Activated CD4-positive, alpha-beta T cell treated with anti-CD3 and anti-CD28 coated beads, Interleukin-2, amount 10 ng/mL, durations not matched to agents 7 days and 5 days (primary cell): ENCODE results near the gene GAK. TPM values are rescaled to one million over a fixed set of nuclear protein-coding genes. Genes with fewer than 3 reads are reported as not detected.

Source experiments
- CTCF ChIA-PET: fragments of 350-600 bp; sonication (Branson Sonifier 250); formaldehyde crosslinking; loops from one replicate; lab custom pipeline; 2021; ENCODE audit warnings: antibody characterized with exemption; lab: Charles Lee
- POLR2A ChIA-PET: fragments of 350-600 bp; sonication (Branson Sonifier 250); formaldehyde crosslinking; loops from one replicate; lab custom pipeline; 2021; ENCODE audit warnings: antibody characterized with exemption; lab: Charles Lee
- DNase-seq: peaks from one replicate; pipeline ENCODE4 v3.0.0-alpha.2; 2020
- H3K27ac Mint-ChIP-seq: one replicate; pipeline ENCODE4 v1.8.0; 2021; ENCODE audit warnings: mild to moderate bottlenecking, moderate library complexity, mixed read lengths
- H3K27me3 Mint-ChIP-seq: one replicate; pipeline ENCODE4 v1.8.0; 2021; ENCODE audit warnings: mixed read lengths
- H3K36me3 Mint-ChIP-seq: one replicate; pipeline ENCODE4 v1.8.0; 2021; ENCODE audit warnings: low read depth, mixed read lengths
- H3K4me1 Mint-ChIP-seq: one replicate; pipeline ENCODE4 v1.8.0; 2021; ENCODE audit warnings: mixed read lengths
- H3K4me3 Mint-ChIP-seq: one replicate; pipeline ENCODE4 v1.8.0; 2021; ENCODE audit warnings: mild to moderate bottlenecking, moderate library complexity, mixed read lengths
- H3K9me3 Mint-ChIP-seq: one replicate; pipeline ENCODE4 v1.8.0; 2021; ENCODE audit warnings: mixed read lengths
- total RNA-seq, 2 experiments: library from RNA; stranded (reverse); gene quantifications; one replicate each; pipeline ENCODE4 v1.2.3, GENCODE V29; 2021

Gene GAK
- total RNA-seq, 2 experiments from 2014 or later: 133 to 148 TPM

DNA sequence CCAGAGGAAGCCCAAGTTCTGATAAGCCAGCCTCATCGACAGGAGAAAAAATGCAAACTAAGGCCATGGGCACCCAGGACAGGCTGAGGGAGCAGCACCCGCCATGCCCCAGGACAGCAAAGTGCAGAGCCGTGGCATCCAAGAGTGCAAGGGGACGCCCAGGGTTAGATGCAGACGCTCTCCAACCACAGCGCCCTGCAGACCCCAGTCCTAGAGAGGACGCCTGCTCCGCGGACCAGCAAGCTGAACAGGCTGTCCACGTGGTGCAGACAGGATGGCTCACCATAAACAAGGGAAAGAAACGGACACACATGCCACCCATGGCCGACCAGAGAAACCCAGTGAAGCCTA is 32.6 kb downstream of the GAK start:
- ChIA-PET POLR2A (no interaction called here), CTCF (no interaction called here)
- Mint-ChIP-seq H3K4me1 (no peaks in the 10 kb centered on the region), H3K27me3 (no peaks in the 10 kb centered on the region), H3K27ac (no peak overlapping the region), H3K9me3 (no peaks in the 10 kb centered on the region), H3K4me3 (no peak overlapping the region), H3K36me3 (peaks cover 18% of the 10 kb centered on the region)
- no peak for DNase-seq

DNA sequence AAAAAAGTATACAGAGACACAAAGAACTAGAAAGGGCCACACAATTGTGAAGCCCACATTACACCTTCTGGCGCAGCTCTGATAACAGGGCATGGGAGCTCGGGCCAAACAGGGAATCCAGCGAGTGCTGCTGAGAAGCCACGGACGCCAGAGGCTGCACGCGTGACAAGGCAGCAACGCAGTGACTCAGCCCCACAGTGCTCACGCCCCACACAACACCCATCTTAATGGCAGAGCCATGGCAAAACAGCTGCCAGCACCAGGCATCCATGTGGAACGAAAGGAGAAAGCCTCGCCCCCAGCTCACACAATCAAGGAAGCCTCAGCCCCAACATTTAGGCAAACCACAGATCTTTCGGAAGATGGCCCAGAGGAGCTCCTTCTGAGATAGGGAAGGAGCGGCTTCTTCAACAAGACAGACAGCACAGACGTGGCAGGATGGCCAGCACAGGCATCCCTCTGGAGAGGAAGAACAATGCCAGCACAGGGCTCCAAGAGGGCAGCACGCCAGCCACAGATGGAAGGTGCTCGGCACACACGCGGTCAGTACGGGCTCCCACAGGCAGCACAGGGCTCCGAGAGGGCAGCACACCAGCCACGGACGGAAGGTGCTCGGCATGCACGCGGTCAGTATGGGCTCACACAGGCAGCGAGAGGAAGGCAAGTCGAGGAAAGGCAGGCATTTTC is 33.1 kb downstream of the GAK start:
- Mint-ChIP-seq H3K9me3 (no peaks in the 10 kb centered on the region), H3K27ac (no peak overlapping the region), H3K4me1 (no peaks in the 10 kb centered on the region), H3K27me3 (no peaks in the 10 kb centered on the region), H3K4me3 (no peak overlapping the region), H3K36me3 (peaks cover 18% of the 10 kb centered on the region)
- CTCF ChIA-PET: no interaction called here
- POLR2A ChIA-PET: no interaction called here
- no peak for DNase-seq

DNA sequence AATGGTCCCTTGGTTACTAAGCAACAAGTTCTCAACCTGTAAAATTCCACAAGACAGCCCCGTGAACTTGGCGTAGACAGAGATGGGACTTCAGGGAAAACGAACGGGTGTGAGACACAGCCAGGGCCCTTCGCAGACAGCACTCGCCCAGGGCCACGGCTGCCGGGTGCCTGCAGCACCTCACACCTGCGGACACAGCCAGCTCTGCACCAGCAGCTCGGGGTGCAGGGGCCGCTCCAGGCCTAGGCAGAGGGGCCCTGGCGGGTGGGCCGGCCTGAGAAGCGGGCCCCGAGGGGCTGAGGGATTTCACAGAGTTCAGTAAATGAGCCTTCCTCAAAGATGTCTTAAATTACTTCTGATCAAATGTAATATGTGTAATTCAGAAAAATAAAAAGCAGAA is 34.0 kb downstream of the GAK start:
- Mint-ChIP-seq H3K27me3 (no peaks in the 10 kb centered on the region), H3K36me3 (peaks cover 20% of the 10 kb centered on the region), H3K4me1 (no peaks in the 10 kb centered on the region), H3K4me3 (no peak overlapping the region), H3K9me3 (no peaks in the 10 kb centered on the region), H3K27ac (no peak overlapping the region)
- DNase-seq: no peak
- ChIA-PET POLR2A (no interaction called here), CTCF (interaction anchor here (1.5 kb wide), 1 partner anchor 18 kb away, joined by 4 read pairs; no protein-coding TSS in a partner anchor)

DNA sequence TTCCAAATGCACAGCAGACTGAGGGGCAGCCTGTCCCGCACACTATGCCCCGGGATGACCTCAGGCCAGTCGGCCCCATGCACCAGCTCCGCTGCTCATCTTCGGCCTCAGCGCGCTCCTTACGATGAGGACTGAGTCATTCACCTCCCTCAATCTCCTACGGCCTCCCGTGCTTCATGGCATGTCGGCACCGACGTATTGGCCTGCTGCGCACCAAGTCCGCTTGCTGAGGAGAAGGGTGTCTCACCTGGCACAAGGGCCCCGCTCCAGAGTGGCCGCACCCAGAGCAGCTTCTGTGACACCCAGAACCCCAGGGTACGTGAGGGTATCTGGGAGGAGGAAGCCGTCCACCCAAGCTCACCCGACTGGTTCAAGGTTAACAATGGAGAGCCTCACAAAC is 35.5 kb downstream of the GAK start:
- POLR2A ChIA-PET: no interaction called here
- Mint-ChIP-seq H3K36me3 (peaks cover 19% of the 10 kb centered on the region), H3K4me1 (no peaks in the 10 kb centered on the region), H3K9me3 (no peaks in the 10 kb centered on the region), H3K27ac (no peak overlapping the region), H3K4me3 (no peak overlapping the region), H3K27me3 (no peaks in the 10 kb centered on the region)
- no peak for DNase-seq
- CTCF ChIA-PET: interaction anchor here (1.1 kb wide), 1 partner anchor 154 kb away, joined by 4 read pairs; no protein-coding TSS in a partner anchor

DNA sequence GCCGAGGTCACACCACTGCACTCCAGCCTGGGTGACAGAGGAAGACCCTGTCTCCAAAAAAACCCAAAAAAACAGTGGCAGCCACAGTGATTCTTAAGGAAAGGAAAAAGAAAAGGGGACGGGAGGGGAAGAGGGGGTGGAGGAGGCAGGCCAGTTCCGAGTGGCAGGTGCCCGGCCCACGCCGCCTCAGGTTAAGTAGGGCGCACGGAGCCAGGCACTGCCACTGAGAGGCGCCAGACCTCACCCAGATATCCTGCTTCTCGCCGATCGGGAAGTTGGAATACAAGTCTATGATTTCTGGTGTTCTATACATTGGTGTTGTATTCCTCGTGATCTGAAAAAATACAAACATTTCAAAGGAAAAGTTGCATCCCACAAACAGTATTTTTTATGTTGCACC is 35.9 kb downstream of the GAK start:
- CTCF ChIA-PET: no interaction called here
- no peak overlapping the region for H3K4me3 Mint-ChIP-seq
- no peaks in the 10 kb centered on the region for H3K4me1 Mint-ChIP-seq
- DNase-seq: no peak
- peaks cover 23% of the 10 kb centered on the region for H3K36me3 Mint-ChIP-seq
- H3K27me3 Mint-ChIP-seq: no peaks in the 10 kb centered on the region
- H3K27ac Mint-ChIP-seq: no peak overlapping the region
- no peaks in the 10 kb centered on the region for H3K9me3 Mint-ChIP-seq
- POLR2A ChIA-PET: no interaction called here

DNA sequence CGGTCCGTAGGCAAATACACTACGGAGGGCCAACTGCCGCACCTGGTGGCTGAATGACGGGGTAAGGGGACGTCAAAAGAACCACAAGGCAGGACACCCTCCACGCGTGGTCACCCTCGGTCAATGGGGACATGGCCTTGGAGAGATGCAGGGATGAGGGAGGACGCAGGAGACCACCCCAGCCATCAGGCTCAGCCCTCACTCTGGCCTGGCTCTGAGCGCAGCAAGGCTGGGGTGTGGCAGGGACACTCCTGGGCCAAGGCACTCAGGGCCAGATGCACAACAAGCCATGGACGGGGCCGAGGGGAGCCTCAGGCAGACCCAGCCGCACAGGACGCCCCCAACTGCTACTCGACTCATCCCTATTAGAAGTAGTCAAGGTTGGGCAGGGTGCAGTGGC is 36.5 kb downstream of the GAK start:
- Mint-ChIP-seq H3K9me3 (no peaks in the 10 kb centered on the region), H3K4me3 (no peak overlapping the region), H3K4me1 (no peaks in the 10 kb centered on the region), H3K27me3 (no peaks in the 10 kb centered on the region), H3K36me3 (peaks cover 27% of the 10 kb centered on the region), H3K27ac (no peak overlapping the region)
- CTCF ChIA-PET: no interaction called here
- no peak for DNase-seq
- POLR2A ChIA-PET: no interaction called here

DNA sequence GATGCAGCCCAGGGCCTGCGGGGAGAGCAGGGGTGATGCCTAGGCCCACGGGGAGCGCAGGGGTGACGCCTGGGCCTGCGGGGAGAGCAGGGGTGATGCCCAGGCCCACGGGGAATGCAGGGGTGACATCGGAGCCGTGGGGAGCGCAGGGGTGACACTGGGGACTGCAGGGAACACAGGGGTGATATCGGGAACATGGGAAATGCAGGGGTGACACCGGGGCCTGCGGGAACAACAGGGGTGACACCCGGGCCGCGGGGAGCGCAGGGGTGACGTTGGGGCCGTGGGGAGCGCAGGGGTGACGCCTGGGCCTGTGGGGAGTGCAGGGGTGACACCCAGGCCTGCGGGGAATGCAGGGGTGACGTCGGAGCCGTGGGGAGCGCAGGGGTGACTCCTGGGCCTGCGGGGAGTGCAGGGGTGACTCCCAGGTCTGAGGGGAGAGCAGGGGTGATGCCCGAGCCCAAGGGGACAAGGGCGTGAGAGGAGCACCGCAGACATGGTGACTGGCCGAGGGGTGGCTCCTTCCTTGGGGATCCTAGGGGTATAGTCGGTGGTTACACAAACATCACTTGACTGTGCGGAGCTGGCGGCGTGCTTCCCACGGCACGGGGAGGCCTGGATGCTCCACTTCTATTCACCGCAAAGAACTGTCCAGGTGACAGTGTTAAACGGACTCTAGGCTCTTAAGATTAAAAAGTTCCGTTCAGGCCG is 38.0 kb downstream of the GAK start:
- H3K27me3 Mint-ChIP-seq: no peaks in the 10 kb centered on the region
- DNase-seq: no peak
- no peak overlapping the region for H3K4me3 Mint-ChIP-seq
- no peak overlapping the region for H3K27ac Mint-ChIP-seq
- POLR2A ChIA-PET: no interaction called here
- no peaks in the 10 kb centered on the region for H3K4me1 Mint-ChIP-seq
- CTCF ChIA-PET: no interaction called here
- H3K9me3 Mint-ChIP-seq: no peaks in the 10 kb centered on the region
- H3K36me3 Mint-ChIP-seq: peaks cover 32% of the 10 kb centered on the region

DNA sequence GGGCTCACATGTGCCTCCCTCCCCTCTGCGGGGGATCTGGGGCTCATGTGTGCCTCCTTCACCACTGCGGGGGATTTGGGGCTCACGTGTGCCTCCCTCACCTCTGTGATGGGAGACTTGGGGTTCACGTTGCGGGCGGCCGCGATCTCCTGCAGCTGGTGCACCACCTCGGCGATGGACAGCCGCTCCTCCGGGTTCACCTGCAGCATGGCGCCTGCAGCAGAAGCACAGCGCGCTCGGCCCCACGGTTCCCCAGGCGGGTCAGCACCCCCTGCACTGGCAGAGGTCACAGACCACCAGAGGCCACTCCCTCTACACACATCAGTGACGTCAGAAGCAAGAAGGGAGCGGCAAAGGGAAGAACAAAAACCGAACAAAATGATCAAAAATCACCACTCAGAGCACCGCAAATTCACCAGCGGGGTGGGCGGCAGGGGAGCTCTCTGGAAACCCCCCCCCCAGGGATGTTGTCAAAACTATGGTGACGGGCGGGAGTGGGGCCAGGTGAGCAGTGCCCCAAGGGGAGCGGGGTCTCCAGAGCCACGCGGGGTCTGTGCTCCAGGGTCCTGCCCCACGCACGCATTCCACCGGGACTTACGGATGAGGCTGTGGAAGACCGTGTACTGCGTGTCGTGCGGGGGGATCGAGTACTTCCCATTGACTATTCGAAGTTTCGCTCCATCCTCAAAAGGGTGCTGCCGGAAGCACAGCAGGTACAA is 38.7 kb downstream of the GAK start:
- Mint-ChIP-seq H3K27me3 (no peaks in the 10 kb centered on the region), H3K27ac (no peak overlapping the region), H3K4me3 (no peak overlapping the region), H3K36me3 (peaks cover 37% of the 10 kb centered on the region), H3K9me3 (no peaks in the 10 kb centered on the region), H3K4me1 (no peaks in the 10 kb centered on the region)
- CTCF ChIA-PET: no interaction called here
- DNase-seq: no peak
- POLR2A ChIA-PET: no interaction called here

DNA sequence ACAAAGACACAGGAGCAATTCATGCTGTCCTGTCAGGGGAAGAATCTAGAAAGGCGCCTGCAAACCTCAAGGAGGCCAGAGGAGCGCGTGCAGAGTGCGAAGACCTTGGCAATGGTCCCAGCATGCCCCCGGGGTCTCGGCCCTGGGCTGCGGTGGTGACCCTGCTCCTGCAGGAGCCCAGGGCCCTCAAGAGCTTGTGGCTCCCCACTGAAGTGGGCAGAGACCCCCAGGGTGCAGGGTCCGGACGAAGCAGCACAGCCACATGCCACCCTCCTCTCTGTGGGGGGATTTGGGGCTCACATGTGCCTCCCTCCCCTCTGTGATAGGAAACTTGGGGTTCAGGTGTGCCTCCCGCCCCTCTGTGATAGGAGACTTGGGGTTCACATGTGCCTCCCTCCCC is 39.3 kb downstream of the GAK start:
- H3K36me3 Mint-ChIP-seq: peaks cover 43% of the 10 kb centered on the region
- H3K4me1 Mint-ChIP-seq: no peaks in the 10 kb centered on the region
- no peak overlapping the region for H3K4me3 Mint-ChIP-seq
- CTCF ChIA-PET: interaction anchor here (1.5 kb wide), 1 partner anchor 10 kb away, joined by 4 read pairs; no protein-coding TSS in a partner anchor
- peaks cover 3% of the 10 kb centered on the region for H3K9me3 Mint-ChIP-seq
- POLR2A ChIA-PET: no interaction called here
- DNase-seq: no peak
- no peak overlapping the region for H3K27ac Mint-ChIP-seq
- H3K27me3 Mint-ChIP-seq: no peaks in the 10 kb centered on the region

DNA sequence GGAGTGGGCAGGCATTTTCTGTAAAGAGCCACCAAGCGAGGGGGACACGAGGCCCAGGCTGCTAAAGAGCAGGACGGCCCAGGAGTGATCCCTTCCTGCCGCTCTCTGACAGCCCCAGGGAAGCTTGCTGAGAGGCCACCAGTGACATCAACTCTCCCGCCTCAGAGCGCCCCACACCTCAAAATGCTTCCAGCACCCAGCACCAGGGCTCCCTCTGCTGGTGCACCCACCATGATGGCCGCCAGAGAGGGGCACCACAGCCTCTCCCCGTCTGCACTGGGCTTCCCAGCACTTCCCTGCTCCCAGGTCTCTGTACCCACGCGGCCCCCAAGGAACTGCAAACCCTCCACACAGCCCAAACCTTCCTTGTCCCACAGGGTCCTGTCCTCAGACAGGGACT is 40.4 kb downstream of the GAK start:
- no peaks in the 10 kb centered on the region for H3K27me3 Mint-ChIP-seq
- CTCF ChIA-PET: interaction anchor here (1.5 kb wide), 1 partner anchor 9 kb away, joined by 4 read pairs; no protein-coding TSS in a partner anchor

DNA sequence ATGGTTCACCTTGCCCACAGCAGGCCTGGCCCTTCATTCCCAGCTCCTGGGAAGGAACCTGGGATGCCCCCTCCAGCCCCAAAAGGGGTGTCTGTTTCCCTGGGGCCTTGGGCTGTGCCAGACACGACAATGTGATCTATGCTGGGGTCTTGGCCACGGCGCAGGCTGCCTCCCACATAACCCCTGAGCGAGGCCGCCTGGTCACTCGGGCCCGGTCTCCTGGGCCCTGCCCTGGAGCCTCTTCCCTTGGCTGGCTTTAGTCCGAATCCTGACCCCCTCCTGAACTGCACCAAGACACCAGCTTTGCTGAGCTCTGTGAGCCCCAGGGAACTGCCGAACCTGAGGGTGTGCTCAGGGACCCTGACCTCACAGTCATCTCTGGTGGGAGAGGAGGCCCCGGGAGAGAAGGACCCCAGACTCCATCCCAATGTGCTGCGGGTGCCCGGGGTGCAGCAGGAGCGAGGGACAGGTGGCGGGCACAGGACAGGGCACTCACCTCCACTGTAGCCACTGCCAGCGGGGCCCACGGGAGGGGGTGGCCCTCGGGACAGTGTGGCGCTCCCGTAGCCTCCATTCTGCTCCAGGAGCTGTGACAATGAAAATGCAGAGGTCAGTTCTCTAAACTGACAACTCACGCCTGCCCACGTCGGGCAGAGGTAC is 42.0 kb downstream of the GAK start:
- Mint-ChIP-seq H3K4me3 (no peak overlapping the region), H3K4me1 (no peaks in the 10 kb centered on the region), H3K9me3 (peaks cover 7% of the 10 kb centered on the region), H3K27me3 (no peaks in the 10 kb centered on the region), H3K27ac (no peak overlapping the region), H3K36me3 (peaks cover 46% of the 10 kb centered on the region)
- ChIA-PET CTCF (interaction anchor here (0.8 kb wide), 1 partner anchor 8 kb away, joined by 6 read pairs; no protein-coding TSS in a partner anchor), POLR2A (no interaction called here)
- DNase-seq: no peak

More for the DNA sequence above, 40.4 kb downstream of the GAK start:
- POLR2A ChIA-PET: no interaction called here
- Mint-ChIP-seq H3K4me1 (no peaks in the 10 kb centered on the region), H3K9me3 (peaks cover 7% of the 10 kb centered on the region), H3K27ac (no peak overlapping the region), H3K4me3 (no peak overlapping the region), H3K36me3 (peaks cover 48% of the 10 kb centered on the region)
- DNase-seq: peak; percentile 25

DNA sequence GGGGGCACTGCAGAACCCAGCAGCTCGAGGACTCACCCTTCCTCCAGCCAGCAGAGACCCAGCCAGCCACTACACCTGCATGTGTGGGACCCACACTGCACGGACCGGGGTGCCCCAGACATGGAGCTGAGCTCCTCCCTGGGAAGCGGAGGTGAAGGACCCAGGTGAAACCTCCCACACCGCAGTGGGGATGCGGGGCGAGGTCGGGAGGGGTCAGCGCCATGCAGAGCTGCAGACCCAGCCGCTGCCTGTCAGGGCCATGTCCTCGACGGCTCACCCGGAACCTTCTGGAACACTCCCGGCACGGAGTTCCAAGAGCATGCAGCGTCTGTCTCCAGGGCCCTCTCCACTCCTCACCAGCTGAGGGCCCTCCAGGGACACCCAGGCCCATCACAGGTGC is 42.6 kb downstream of the GAK start:
- H3K27me3 Mint-ChIP-seq: no peaks in the 10 kb centered on the region
- peaks cover 46% of the 10 kb centered on the region for H3K36me3 Mint-ChIP-seq
- ChIA-PET POLR2A (no interaction called here), CTCF (interaction anchor here (0.6 kb wide), 1 partner anchor 113 kb away, joined by 3 read pairs; no protein-coding TSS in a partner anchor)
- H3K9me3 Mint-ChIP-seq: peaks cover 7% of the 10 kb centered on the region
- no peak overlapping the region for H3K4me3 Mint-ChIP-seq
- DNase-seq: no peak
- no peaks in the 10 kb centered on the region for H3K4me1 Mint-ChIP-seq
- no peak overlapping the region for H3K27ac Mint-ChIP-seq
